BLaER1 (cell line): ENCODE measurements around the gene STK26.

Experiments used
- H3K27ac ChIP-seq: shearing (Covaris generic); formaldehyde crosslinking; 2 replicates; pipeline ENCODE4 v1.8.1; 2022
- H3K27me3 ChIP-seq: shearing (Covaris generic); formaldehyde crosslinking; 2 replicates; pipeline ENCODE4 v1.8.1; 2022
- H3K36me3 ChIP-seq: shearing (Covaris generic); formaldehyde crosslinking; 2 replicates; pipeline ENCODE4 v1.8.1; 2022
- H3K4me1 ChIP-seq: shearing (Covaris generic); formaldehyde crosslinking; 2 replicates; pipeline ENCODE4 v1.8.1; 2022
- H3K4me2 ChIP-seq: shearing (Covaris generic); formaldehyde crosslinking; 2 replicates; pipeline ENCODE4 v1.8.1; 2022
- H3K4me3 ChIP-seq: shearing (Covaris generic); formaldehyde crosslinking; 2 replicates; pipeline ENCODE4 v1.8.1; 2022
- H3K9ac ChIP-seq: shearing (Covaris generic); formaldehyde crosslinking; 2 replicates; pipeline ENCODE4 v1.8.1; 2022
- H3K9me3 ChIP-seq: shearing (Covaris generic); formaldehyde crosslinking; 2 replicates; pipeline ENCODE4 v1.8.1; 2022
- H4K20me1 ChIP-seq: shearing (Covaris generic); formaldehyde crosslinking; 2 replicates; pipeline ENCODE4 v1.8.1; 2022
- Cebpa-rat ChIP-seq: shearing (Covaris generic); IDR thresholded peaks from 2 replicates; pipeline ENCODE4 v1.8.1; 2022

The STK26 gene

GRCh38 chrX:132118358-132118757 lies 95.3 kb downstream of the STK26 start:
- Histone ChIP-seq H3K27ac (no peak overlapping the region), H3K4me2 (no peak overlapping the region), H3K4me3 (no peak overlapping the region), H3K36me3 (no peaks in the 10 kb centered on the region), H3K9ac (no peak overlapping the region), H3K9me3 (no peaks in the 10 kb centered on the region), H4K20me1 (no peaks in the 10 kb centered on the region; the same call in 1 of the 2 replicates), H3K27me3 (peaks cover 87% of the 10 kb centered on the region), H3K4me1 (no peaks in the 10 kb centered on the region)
- TF ChIP-seq Cebpa-rat, result no peak

DNA sequence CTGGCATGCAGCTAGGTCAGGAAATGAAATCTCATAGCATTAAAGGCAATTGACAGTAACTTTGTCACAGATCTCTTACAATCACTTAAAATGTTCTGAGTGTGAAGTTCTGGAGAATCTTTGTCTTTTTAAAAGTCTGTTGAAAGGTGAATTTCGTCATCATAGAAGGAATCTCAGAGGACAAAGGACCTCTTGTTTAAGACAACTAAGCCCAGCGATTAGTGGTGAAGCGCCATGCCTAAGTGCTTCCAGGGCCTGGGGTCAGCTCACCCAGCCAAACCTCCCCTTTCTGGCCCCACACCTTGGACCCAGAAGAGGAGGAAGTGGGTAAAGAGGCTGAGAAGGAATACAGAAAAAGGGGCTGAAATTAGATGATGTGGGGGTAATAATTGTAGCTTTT lies 96.2 kb downstream of the STK26 start:
- H3K9ac ChIP-seq, result no peak overlapping the region
- H3K4me2 ChIP-seq, result no peak overlapping the region
- TF ChIP-seq Cebpa-rat, result no peak
- no peaks in the 10 kb centered on the region for H3K9me3 ChIP-seq
- H3K27me3 ChIP-seq, result peaks cover 91% of the 10 kb centered on the region
- H4K20me1 ChIP-seq, result no peaks in the 10 kb centered on the region; the same call in 1 of the 2 replicates
- H3K27ac ChIP-seq, result no peak overlapping the region
- no peaks in the 10 kb centered on the region for H3K4me1 ChIP-seq
- H3K4me3 ChIP-seq, result no peak overlapping the region
- no peaks in the 10 kb centered on the region for H3K36me3 ChIP-seq

DNA sequence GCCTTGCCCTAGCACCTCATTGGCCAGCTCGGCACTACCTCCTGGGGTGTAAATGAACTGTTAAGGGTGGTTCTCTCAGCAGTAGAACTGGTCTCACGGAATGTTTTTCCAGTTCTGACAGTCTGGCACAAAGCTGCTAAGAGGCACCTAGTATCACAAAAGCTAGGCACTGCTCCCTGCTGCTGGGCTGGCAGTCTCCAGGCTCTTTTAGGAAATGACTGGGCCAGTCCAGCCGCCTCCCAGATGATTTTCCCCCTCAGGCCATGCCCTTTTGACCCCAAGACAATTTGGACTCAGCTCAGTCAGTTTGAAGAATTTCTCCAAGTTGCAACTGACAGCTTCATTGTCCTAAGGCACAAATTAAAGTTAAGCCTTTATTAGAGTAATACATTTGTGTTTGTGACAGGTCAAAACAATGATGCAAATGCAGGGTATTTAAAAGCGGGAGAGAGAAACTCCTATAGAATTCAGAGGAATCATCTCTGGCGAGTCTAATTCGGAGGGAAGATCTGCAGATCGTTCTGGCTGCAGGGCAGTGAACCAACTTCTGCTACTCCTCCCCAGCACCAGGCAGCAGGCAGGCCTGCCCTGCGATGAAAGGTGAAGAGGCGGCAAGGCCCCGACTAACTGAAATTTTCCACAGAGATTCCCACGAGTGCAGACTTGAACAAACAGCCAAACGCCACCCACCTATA lies 96.9 kb downstream of the STK26 start:
- no peaks in the 10 kb centered on the region for H3K36me3 ChIP-seq
- no peak for TF ChIP-seq Cebpa-rat
- H3K27me3 ChIP-seq, result peaks cover 91% of the 10 kb centered on the region
- no peak overlapping the region for H3K27ac ChIP-seq
- no peaks in the 10 kb centered on the region for H3K9me3 ChIP-seq
- no peak overlapping the region for H3K4me3 ChIP-seq
- H3K9ac ChIP-seq, result no peak overlapping the region
- no peak overlapping the region for H3K4me2 ChIP-seq
- H3K4me1 ChIP-seq, result no peaks in the 10 kb centered on the region
- H4K20me1 ChIP-seq, result no peaks in the 10 kb centered on the region; the same call in 1 of the 2 replicates

- Histone ChIP-seq H3K27me3 (peaks cover 91% of the 10 kb centered on the region), H3K9me3 (no peaks in the 10 kb centered on the region), H3K4me2 (no peak overlapping the region), H4K20me1 (no peaks in the 10 kb centered on the region; the same call in 1 of the 2 replicates), H3K9ac (no peak overlapping the region), H3K27ac (no peak overlapping the region), H3K4me3 (no peak overlapping the region), H3K4me1 (no peaks in the 10 kb centered on the region), H3K36me3 (no peaks in the 10 kb centered on the region)
- TF ChIP-seq Cebpa-rat, result no peak
Measured at GRCh38 chrX:132120913-132121312, 97.8 kb downstream of the STK26 start.
